ENCODE measurements around the gene DCAF10.

DNA sequence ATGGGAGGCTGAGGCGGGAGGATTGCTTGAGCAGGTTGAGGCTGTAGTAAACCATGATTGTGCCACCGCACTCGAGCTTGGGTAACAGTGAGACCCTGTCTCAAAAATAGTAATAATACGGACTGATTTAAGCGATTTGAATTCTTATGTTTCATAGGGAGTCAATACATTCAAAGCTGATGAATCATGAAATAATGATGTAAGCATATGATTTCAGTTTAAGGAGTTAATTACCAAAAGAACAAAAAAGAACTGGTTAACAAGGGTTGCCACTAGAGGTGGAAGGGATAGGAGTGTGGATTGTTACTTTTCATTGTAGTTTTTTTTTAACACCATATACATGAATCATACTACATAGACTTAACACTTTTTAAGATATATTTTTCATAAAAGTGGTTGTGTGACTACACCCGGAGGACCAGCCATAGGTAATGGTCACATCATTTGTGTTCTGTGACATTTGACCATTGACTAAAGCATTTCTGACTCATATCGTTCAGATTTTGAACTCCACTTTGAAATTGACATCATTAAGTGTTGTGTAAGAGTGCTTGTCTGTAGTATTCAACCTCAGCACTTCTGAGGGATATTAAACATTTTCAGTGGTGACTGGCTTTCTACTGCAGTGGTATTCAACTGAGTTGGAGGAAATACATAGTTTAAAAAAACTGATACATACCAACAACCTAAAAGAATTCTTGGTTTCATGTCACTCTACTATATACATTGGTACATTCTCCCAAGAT is 40.0 kb upstream of the DCAF10 start:
- TF ChIP-seq EZH2 (IDR thresholded peaks at IDR 0.05; ENCODE audit: borderline replicate concordance, insufficient read depth, low read depth, low read length, poor library complexity, severe bottlenecking) = no peak
- TF ChIP-seq, protein P1, sequence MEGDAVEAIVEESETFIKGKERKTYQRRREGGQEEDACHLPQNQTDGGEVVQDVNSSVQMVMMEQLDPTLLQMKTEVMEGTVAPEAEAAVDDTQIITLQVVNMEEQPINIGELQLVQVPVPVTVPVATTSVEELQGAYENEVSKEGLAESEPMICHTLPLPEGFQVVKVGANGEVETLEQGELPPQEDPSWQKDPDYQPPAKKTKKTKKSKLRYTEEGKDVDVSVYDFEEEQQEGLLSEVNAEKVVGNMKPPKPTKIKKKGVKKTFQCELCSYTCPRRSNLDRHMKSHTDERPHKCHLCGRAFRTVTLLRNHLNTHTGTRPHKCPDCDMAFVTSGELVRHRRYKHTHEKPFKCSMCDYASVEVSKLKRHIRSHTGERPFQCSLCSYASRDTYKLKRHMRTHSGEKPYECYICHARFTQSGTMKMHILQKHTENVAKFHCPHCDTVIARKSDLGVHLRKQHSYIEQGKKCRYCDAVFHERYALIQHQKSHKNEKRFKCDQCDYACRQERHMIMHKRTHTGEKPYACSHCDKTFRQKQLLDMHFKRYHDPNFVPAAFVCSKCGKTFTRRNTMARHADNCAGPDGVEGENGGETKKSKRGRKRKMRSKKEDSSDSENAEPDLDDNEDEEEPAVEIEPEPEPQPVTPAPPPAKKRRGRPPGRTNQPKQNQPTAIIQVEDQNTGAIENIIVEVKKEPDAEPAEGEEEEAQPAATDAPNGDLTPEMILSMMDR (IDR thresholded peaks at IDR 0.05) = no peak

Measured in B cell (primary cell).